PFSK-1 (cell line): ENCODE measurements around the gene COPB2.

ENCODE experiments used
- FOXP2 ChIP-seq: optimal IDR thresholded peaks from 2 replicates; pipeline ENCODE3; 2011; ENCODE audit warnings: borderline replicate concordance, control low read depth, inconsistent platforms; ENCODE audit not compliant: insufficient read depth; ENCODE audit errors: extremely low read length, extremely low read depth
- POLR2AphosphoS5 ChIP-seq: IDR thresholded peaks from 2 replicates; pipeline ENCODE4 v1.6.1; 2012; ENCODE audit warnings: low read depth, mild to moderate bottlenecking, control low read depth, low read length, moderate library complexity
- REST ChIP-seq, 2 experiments: IDR thresholded peaks; 2 replicates each; pipeline versions ENCODE4 v1.6.1 to v1.8.0; 2011 to 2012; ENCODE audit warnings: low read depth in 2 of 2, low read length in 2 of 2, control low read depth in 1 of 2, inconsistent platforms in 1 of 2, mild to moderate bottlenecking in 1 of 2, moderate library complexity in 1 of 2; ENCODE audit not compliant: insufficient read depth in 1 of 2
- SIN3A ChIP-seq: IDR thresholded peaks from 2 replicates; pipeline ENCODE4 v1.6.1; 2012; ENCODE audit warnings: mild to moderate bottlenecking, low read length, moderate library complexity, borderline replicate concordance; ENCODE audit not compliant: insufficient read depth
- TAF1 ChIP-seq: IDR thresholded peaks from 2 replicates; pipeline ENCODE4 v1.6.1; 2012; ENCODE audit warnings: low read length, control low read depth, borderline replicate concordance; ENCODE audit not compliant: insufficient read depth

COPB2 gene

GRCh38 chr3:139312416-139312815 lies 77.0 kb downstream of the COPB2 start:
- no peak for TF ChIP-seq SIN3A
- no peak for TF ChIP-seq FOXP2
- TF ChIP-seq TAF1, result no peak
- no peak for TF ChIP-seq REST (IDR thresholded peaks at IDR 0.05; ENCODE audit: insufficient read depth in 1 of 2, low read depth in 2 of 2, low read length in 2 of 2)
- no peak for TF ChIP-seq POLR2AphosphoS5

- TF ChIP-seq REST (IDR thresholded peaks at IDR 0.05; ENCODE audit: insufficient read depth in 1 of 2, low read depth in 2 of 2, low read length in 2 of 2) (no peak), FOXP2 (no peak), TAF1 (no peak), SIN3A (no peak), POLR2AphosphoS5 (no peak)
These were observed 77.9 kb downstream of the COPB2 start for GRCh38 chr3:139311557-139311956.

- TF ChIP-seq REST (IDR thresholded peaks at IDR 0.05; ENCODE audit: insufficient read depth in 1 of 2, low read depth in 2 of 2, low read length in 2 of 2) (no peak), POLR2AphosphoS5 (no peak), FOXP2 (no peak), TAF1 (no peak), SIN3A (no peak)
These were observed 78.9 kb downstream of the COPB2 start for GRCh38 chr3:139310474-139310933.

GRCh38 chr3:139309880-139310279 lies 79.6 kb downstream of the COPB2 start:
- TF ChIP-seq FOXP2 (no peak), TAF1 (no peak), REST (IDR thresholded peaks at IDR 0.05; ENCODE audit: insufficient read depth in 1 of 2, low read depth in 2 of 2, low read length in 2 of 2) (no peak), POLR2AphosphoS5 (no peak), SIN3A (no peak)
